RWPE2 (cell line): ENCODE measurements around the gene HELZ.
"Not testable (repeated sequence)": the region's sequence is repeated elsewhere in the genome, so short reads cannot be mapped to it uniquely, and the experiment has no call there.

Source experiments
- ATAC-seq: fragments of 200-7000 bp; cut with Tn5 transposase; 3 replicates; pipeline ENCODE4 v1.9.1; 2021; ENCODE audit warnings: low read depth
- DNase-seq: peaks from one replicate; pipeline ENCODE4 v3.0.0-alpha.2; 2020; ENCODE audit warnings: low spot score
- H3K27ac ChIP-seq: fragments of 450-650 bp; 2 replicates; pipeline ENCODE4 v1.5.1; 2017; ENCODE audit warnings: mild to moderate bottlenecking; ENCODE audit not compliant: poor library complexity, severe bottlenecking
- H3K27me3 ChIP-seq: fragments of 250-450 bp; sonication (Bioruptor Pico); 2 replicates; pipeline ENCODE4 v1.5.1; 2021; ENCODE audit warnings: mild to moderate bottlenecking, moderate library complexity; ENCODE audit not compliant: insufficient read depth, poor library complexity, severe bottlenecking
- H3K36me3 ChIP-seq: fragments of 250-450 bp; sonication (Bioruptor Pico); 2 replicates; pipeline ENCODE4 v1.5.1; 2020; ENCODE audit warnings: low read depth, mild to moderate bottlenecking, moderate library complexity
- H3K4me1 ChIP-seq: fragments of 250-450 bp; sonication (Bioruptor Pico); 2 replicates; pipeline ENCODE4 v1.5.1; 2021; ENCODE audit warnings: mild to moderate bottlenecking, moderate library complexity; ENCODE audit not compliant: insufficient read depth, poor library complexity, severe bottlenecking
- H3K4me3 ChIP-seq: fragments of 250-450 bp; sonication (Bioruptor Pico); 2 replicates; pipeline ENCODE4 v1.5.1; 2021; ENCODE audit warnings: mild to moderate bottlenecking, moderate library complexity; ENCODE audit not compliant: severe bottlenecking
- H3K9me3 ChIP-seq: fragments of 250-450 bp; sonication (Bioruptor Pico); 2 replicates; pipeline ENCODE4 v1.5.1; 2021; ENCODE audit warnings: mild to moderate bottlenecking, moderate library complexity; ENCODE audit not compliant: severe bottlenecking
- CTCF ChIP-seq: fragments of 450-650 bp; IDR thresholded peaks from one replicate; pipeline ENCODE4 v1.5.1; 2017; ENCODE audit warnings: mild to moderate bottlenecking, moderate library complexity; ENCODE audit not compliant: poor library complexity, severe bottlenecking

HELZ gene

GRCh38 chr17:67258821-67259468 lies 13.9 kb upstream of the HELZ start:
- H3K9me3 ChIP-seq: no peaks in the 10 kb centered on the region
- H3K27me3 ChIP-seq: no peaks in the 10 kb centered on the region
- H3K36me3 ChIP-seq: no peaks in the 10 kb centered on the region
- H3K4me3 ChIP-seq: no peak overlapping the region
- ATAC-seq (no peak), DNase-seq (no peak)
- peak overlapping the region; percentile 89 for H3K27ac ChIP-seq
- TF ChIP-seq CTCF: no peak
- H3K4me1 ChIP-seq: peaks cover 22% of the 10 kb centered on the region

- Histone ChIP-seq H3K9me3 (no peaks in the 10 kb centered on the region), H3K27ac (peak overlapping the region; percentile 96), H3K4me1 (peaks cover 42% of the 10 kb centered on the region), H3K27me3 (no peaks in the 10 kb centered on the region), H3K36me3 (no peaks in the 10 kb centered on the region), H3K4me3 (no peak overlapping the region)
- ATAC-seq: no peak
- no peak for DNase-seq
- no peak for TF ChIP-seq CTCF
Measured at GRCh38 chr17:67256075-67256732, 11.2 kb upstream of the HELZ start.

- no peak overlapping the region for H3K4me3 ChIP-seq
- H3K36me3 ChIP-seq: no peaks in the 10 kb centered on the region
- DNase-seq (no peak), ATAC-seq (peak; percentile 85)
- TF ChIP-seq CTCF: no peak
- peak overlapping the region; percentile 96 for H3K27ac ChIP-seq
- H3K4me1 ChIP-seq: peaks cover 30% of the 10 kb centered on the region
- no peaks in the 10 kb centered on the region for H3K27me3 ChIP-seq
- H3K9me3 ChIP-seq: no peaks in the 10 kb centered on the region
Measured at GRCh38 chr17:67253384-67253783, 8.4 kb upstream of the HELZ start.

GRCh38 chr17:67251586-67251985 lies 6.6 kb upstream of the HELZ start:
- not testable (repeated sequence) for H3K9me3 ChIP-seq, ATAC-seq, DNase-seq, H3K36me3 ChIP-seq, H3K4me3 ChIP-seq, H3K27me3 ChIP-seq
- peak overlapping the region; percentile 96 for H3K27ac ChIP-seq
- H3K4me1 ChIP-seq: peaks cover 28% of the 10 kb centered on the region

GRCh38 chr17:67248291-67248690 lies 3.3 kb upstream of the HELZ start:
- Histone ChIP-seq H3K36me3 (peaks cover 7% of the 10 kb centered on the region), H3K4me3 (no peak overlapping the region), H3K9me3 (no peaks in the 10 kb centered on the region), H3K27ac (peak overlapping the region; percentile 99), H3K4me1 (peaks cover 26% of the 10 kb centered on the region), H3K27me3 (no peaks in the 10 kb centered on the region)
- DNase-seq (no peak), ATAC-seq (no peak)
- TF ChIP-seq CTCF: no peak
